Right renal cortex interstitium (tissue), 3 donors: Measurements from ENCODE around the gene IGFALS. TPM values are rescaled to one million over a fixed set of nuclear protein-coding genes. Genes with fewer than 3 reads are reported as not detected.

Experiments
- DNase-seq, 3 donors: peaks; one replicate each; pipeline ENCODE4 v3.0.0-alpha.2; 2013; ENCODE audit warnings: low read depth in 3 of 3, low spot score in 2 of 3
- polyA plus RNA-seq, 3 donors: library from polyadenylated mRNA; unstranded; fragments of 120-200 nt; gene quantifications; one replicate each; pipeline ENCODE4 v1.2.1, GENCODE V29; 2013; ENCODE audit not compliant: insufficient read length in 3 of 3

The IGFALS gene
- polyA plus RNA-seq, 3 donors, result 1.3 to 2.0 (median 2.0) TPM

- no peak for DNase-seq
Measured at GRCh38 chr16:1746693-1747195, 46.8 kb downstream of the IGFALS start.

DNA sequence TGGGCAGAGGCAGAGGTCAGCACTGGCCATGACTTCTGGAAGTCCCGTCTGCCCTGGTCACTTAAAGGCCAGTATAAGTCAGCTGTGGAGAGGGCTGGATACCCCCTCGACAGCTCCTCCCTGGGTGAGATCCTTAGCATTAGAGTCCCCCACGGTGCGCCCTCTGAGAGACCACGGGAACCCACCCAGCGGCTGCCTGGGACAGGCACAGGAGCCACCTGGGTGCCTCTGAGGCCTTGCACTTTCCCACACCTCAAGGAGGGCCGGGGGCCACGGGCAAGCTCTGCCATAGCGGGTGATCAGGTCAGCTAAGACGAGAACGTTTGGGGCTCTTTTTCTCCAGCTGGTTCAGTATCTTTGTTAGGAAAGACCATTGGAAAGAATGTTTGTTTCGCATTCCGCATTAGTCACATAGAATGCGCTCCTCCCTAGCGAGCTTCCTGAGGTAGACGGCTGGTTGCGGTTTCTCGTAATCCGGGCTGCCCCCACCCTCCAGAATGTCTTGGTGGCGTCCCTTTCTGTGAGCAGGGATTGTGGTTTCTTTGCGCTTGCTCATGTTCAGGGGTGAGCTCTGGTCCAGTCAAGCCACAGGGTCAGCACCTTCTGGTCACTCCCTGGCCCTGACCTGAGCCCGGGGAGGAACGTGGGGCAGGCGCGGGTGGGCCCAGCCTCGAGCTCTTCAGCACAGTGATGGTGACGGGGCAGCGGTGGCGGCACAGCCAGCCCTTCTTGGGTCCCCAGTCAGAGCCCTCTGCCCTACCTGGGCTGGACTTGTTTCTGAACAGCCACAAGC is 47.4 kb downstream of the IGFALS start:
- no peak for DNase-seq

DNA sequence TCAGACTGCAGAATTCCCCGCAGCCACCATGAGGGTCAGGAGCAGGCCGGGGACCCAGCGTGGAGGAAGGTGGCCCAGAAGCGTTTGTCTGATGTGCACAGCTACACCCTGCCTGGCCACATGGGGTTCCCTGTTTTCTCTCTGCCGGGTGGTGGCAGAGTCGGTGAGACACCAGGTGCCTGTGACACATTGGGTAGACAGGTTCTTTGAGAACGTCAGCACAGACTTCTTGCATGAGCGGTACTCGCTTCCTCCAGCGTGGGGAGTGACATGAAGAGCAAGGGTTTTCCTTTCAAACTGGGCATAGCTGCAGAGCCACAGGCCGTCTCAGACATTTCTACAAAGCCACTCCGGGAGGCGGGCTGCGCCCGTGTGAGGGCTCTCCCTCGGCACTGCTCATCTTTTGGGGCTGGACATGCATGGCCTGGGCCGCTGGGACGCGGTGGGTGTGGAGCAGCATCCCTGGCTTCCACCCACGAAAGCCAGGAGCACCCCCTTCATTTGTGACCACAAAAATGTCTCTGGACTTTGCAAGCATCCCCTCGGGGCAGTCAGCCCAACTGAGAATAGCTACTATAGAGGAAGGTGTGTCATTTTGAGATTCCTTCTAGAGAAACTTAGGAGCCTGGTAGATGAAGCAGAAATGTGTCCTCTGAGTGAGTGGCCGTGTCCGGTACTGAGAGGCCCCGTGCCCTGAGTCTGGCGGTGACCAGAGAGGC is 48.2 kb downstream of the IGFALS start:
- DNase-seq, result no peak

DNA sequence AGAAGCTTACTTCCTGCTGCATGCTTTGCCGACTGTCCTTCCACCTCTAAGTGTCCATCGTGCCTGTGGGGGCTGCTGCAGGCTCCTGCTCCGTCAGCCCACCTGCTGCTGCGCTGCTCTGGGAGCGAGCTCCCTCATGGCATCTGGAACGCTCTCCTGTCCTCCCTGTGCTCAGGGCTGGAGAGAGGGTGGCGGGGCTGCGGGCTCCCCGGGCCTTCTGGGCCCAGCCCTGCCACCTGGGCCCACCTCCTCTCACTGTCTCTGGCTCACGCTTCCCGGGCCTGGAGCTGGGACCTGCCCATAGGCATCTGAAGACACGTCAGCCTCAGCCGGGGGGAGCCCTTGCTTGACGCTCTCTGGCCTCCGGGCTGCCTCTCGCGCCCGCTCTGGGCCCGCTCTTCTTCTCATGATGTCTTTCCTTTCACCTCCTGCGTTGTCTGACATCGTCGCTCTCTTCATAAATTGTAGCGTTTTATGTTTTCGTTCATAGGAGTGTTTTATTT is 49.1 kb downstream of the IGFALS start:
- DNase-seq, result no peak

- no peak for DNase-seq
Measured at GRCh38 chr16:1743376-1744337, 49.8 kb downstream of the IGFALS start.

- no peak for DNase-seq
Measured at GRCh38 chr16:1741553-1742165, 51.8 kb downstream of the IGFALS start.

GRCh38 chr16:1740781-1741490 is 52.6 kb downstream of the IGFALS start:
- DNase-seq, result no peak

Other genes with a start within 250 kb of the IGFALS start
- gene IFT140, start 181.6 kb downstream of the IGFALS start, polyA plus RNA-seq, result 10 to 100 TPM; 33.9 to 39.1 (median 34.0) TPM
- 10 to 100 TPM; 16.0 to 17.6 (median 16.4) TPM for gene CRAMP1, start 181.3 kb downstream of the IGFALS start, polyA plus RNA-seq
- 10 to 100 TPM; 80.4 to 87.2 (median 81.1) TPM for gene JPT2, start 115.4 kb downstream of the IGFALS start, polyA plus RNA-seq
- 10 to 100 TPM; 28.6 to 39.6 (median 36.3) TPM for gene MAPK8IP3, start 87.5 kb downstream of the IGFALS start, polyA plus RNA-seq
- gene NME3, start 22.2 kb downstream of the IGFALS start, polyA plus RNA-seq, result 10 to 100 TPM; 18.8 to 22.1 (median 19.4) TPM
- gene EME2, start 20.9 kb downstream of the IGFALS start, polyA plus RNA-seq, result 1 to 10 TPM; 5.1 to 5.5 (median 5.2) TPM
- gene MRPS34, start 20.6 kb downstream of the IGFALS start, polyA plus RNA-seq, result 10 to 100 TPM; 58.1 to 69.6 (median 65.0) TPM
- 10 to 100 TPM; 30.8 to 35.7 (median 32.5) TPM for gene SPSB3, start 11.1 kb downstream of the IGFALS start, polyA plus RNA-seq
- gene NUBP2, start 10.7 kb downstream of the IGFALS start, polyA plus RNA-seq, result 10 to 100 TPM; 31.1 to 38.7 (median 31.5) TPM
- 10 to 100 TPM; 35.4 to 44.8 (median 40.1) TPM for gene HAGH, start 33.1 kb upstream of the IGFALS start, polyA plus RNA-seq
- 10 to 100 TPM; 36.6 to 50.7 (median 48.3) TPM for gene FAHD1, start 33.5 kb upstream of the IGFALS start, polyA plus RNA-seq
- 1 to 10 TPM; 1.1 to 1.3 (median 1.3) TPM for gene MEIOB, start 78.5 kb upstream of the IGFALS start, polyA plus RNA-seq
- under 1 TPM; 0.12 to 0.24 (median 0.17) TPM for gene HS3ST6, start 124.7 kb upstream of the IGFALS start, polyA plus RNA-seq
- 10 to 100 TPM; 63.0 to 70.1 (median 65.2) TPM for gene MSRB1, start 149.5 kb upstream of the IGFALS start, polyA plus RNA-seq
- gene RPL3L, start 161.0 kb upstream of the IGFALS start, polyA plus RNA-seq, result under 1 TPM; 0.10 to 0.17 (median 0.16) TPM
- gene NDUFB10, start 165.8 kb upstream of the IGFALS start, polyA plus RNA-seq, result 100 to 1,000 TPM; 127 to 137 (median 129) TPM
- gene RPS2, start 171.1 kb upstream of the IGFALS start, polyA plus RNA-seq, result 1,000 to 10,000 TPM; 1,774 to 1,944 (median 1,840) TPM
- gene RNF151, start 173.2 kb upstream of the IGFALS start, polyA plus RNA-seq, result not detected
- gene TBL3, start 178.3 kb upstream of the IGFALS start, polyA plus RNA-seq, result 10 to 100 TPM; 27.4 to 34.3 (median 32.0) TPM
- under 1 TPM; 0.37 to 0.79 (median 0.60) TPM for gene NOXO1, start 187.8 kb upstream of the IGFALS start, polyA plus RNA-seq
- gene GFER, start 190.5 kb upstream of the IGFALS start, polyA plus RNA-seq, result 10 to 100 TPM; 20.5 to 22.0 (median 21.1) TPM
- 1 to 10 TPM; 1.3 to 1.9 (median 1.4) TPM for gene SYNGR3, start 196.3 kb upstream of the IGFALS start, polyA plus RNA-seq
- gene ZNF598, start 216.1 kb upstream of the IGFALS start, polyA plus RNA-seq, result 10 to 100 TPM; 14.2 to 16.4 (median 15.4) TPM
- gene NPW, start 226.1 kb upstream of the IGFALS start, polyA plus RNA-seq, result 1 to 10 TPM; 1.7 to 6.0 (median 3.9) TPM
- 100 to 1,000 TPM in 1 of 3 donors, 10 to 100 TPM in 2; 82.6 to 106 (median 88.6) TPM for gene NHERF2, start 233.2 kb upstream of the IGFALS start, polyA plus RNA-seq